ENCODE data around the gene MMP20. TPM values are rescaled to one million over a fixed set of nuclear protein-coding genes. Genes with fewer than 3 reads are reported as not detected.

MMP20 gene
- total and polyA plus RNA-seq, 2 donors (not counting 3 experiments of a cell fraction or from before 2014, with no cell fraction given) = not detected

- Histone ChIP-seq H3K27ac (ENCODE audit: insufficient read depth, low read depth, low read length) (no peak overlapping the region), H3K79me2 (ENCODE audit: control insufficient read depth, insufficient read depth, low read length) (no peaks in the 10 kb centered on the region), H2AFZ (ENCODE audit: low read depth, low read length) (no peak overlapping the region), H3K4me3 (replicated peaks in 1 of 3; ENCODE audit: insufficient read depth in 1 of 3, low read depth in 1 of 3, low read length in 3 of 3) (no peak overlapping the region), H3K4me1 (ENCODE audit: control insufficient read depth, extremely low read depth, insufficient read depth, low read length) (peaks cover 22% of the 10 kb centered on the region), H3K9ac (replicated peaks; ENCODE audit: extremely low read depth, insufficient read depth, low read length) (no peak overlapping the region), H3K27me3 (ENCODE audit: control insufficient read depth in 2 of 2, insufficient read depth in 2 of 2, low read length in 2 of 2) (no peaks in the 10 kb centered on the region), H3K36me3 (ENCODE audit: control insufficient read depth in 2 of 2, extremely low read depth in 1 of 2, insufficient read depth in 2 of 2, low read length in 2 of 2) (no peaks in the 10 kb centered on the region), H3K4me2 (ENCODE audit: insufficient read depth, low read length) (no peak overlapping the region), H3K9me3 (replicated peaks; ENCODE audit: control insufficient read depth, insufficient read depth, low read length) (no peaks in the 10 kb centered on the region), H3K9me1 (replicated peaks; ENCODE audit: control insufficient read depth, extremely low read depth, insufficient read depth, low read length) (no peaks in the 10 kb centered on the region), H4K20me1 (replicated peaks; ENCODE audit: control insufficient read depth, extremely low read depth, insufficient read depth, low read length) (no peaks in the 10 kb centered on the region)
- CTCF ChIA-PET = interaction anchor here (1.4 to 3.0 kb wide), 5 partner anchors 10 to 262 kb away, joined by 4 to 14 read pairs (median 9); no protein-coding TSS in a partner anchor
- dilution Hi-C loops (cut with MboI; ENCODE audit: extremely low pct_ligation_motif_present, low sequenced_read_pairs) (no loop called here), intact Hi-C loops (cut with micrococcal nuclease) (no loop called here)
- no TSS peak for BruUV-seq (replicated peaks)
- POLR2A ChIA-PET = no interaction called here
- no peak for FAIRE-seq
- no peak for DNase-seq (ENCODE audit: low read depth, low spot score)
- no peak for TF ChIP-seq POLR2A (IDR thresholded peaks at IDR 0.05; ENCODE audit: low read depth, low read length)
- TF ChIP-seq EZH2 (IDR thresholded peaks at IDR 0.05; ENCODE audit: borderline replicate concordance, low read depth, low read length, severe bottlenecking) = no peak
- TF ChIP-seq JUN (IDR thresholded peaks at IDR 0.05; ENCODE audit: borderline replicate concordance, insufficient read depth, insufficient read length, low read depth) = no peak
- TF ChIP-seq, protein P1, sequence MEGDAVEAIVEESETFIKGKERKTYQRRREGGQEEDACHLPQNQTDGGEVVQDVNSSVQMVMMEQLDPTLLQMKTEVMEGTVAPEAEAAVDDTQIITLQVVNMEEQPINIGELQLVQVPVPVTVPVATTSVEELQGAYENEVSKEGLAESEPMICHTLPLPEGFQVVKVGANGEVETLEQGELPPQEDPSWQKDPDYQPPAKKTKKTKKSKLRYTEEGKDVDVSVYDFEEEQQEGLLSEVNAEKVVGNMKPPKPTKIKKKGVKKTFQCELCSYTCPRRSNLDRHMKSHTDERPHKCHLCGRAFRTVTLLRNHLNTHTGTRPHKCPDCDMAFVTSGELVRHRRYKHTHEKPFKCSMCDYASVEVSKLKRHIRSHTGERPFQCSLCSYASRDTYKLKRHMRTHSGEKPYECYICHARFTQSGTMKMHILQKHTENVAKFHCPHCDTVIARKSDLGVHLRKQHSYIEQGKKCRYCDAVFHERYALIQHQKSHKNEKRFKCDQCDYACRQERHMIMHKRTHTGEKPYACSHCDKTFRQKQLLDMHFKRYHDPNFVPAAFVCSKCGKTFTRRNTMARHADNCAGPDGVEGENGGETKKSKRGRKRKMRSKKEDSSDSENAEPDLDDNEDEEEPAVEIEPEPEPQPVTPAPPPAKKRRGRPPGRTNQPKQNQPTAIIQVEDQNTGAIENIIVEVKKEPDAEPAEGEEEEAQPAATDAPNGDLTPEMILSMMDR (IDR thresholded peaks at IDR 0.05; ENCODE audit: extremely low read depth in 1 of 2, insufficient read depth in 1 of 2, low read depth in 1 of 2, low read length in 2 of 2) = no peak
- TF ChIP-seq MAX (IDR thresholded peaks at IDR 0.05; ENCODE audit: insufficient read depth, insufficient read length) = no peak
- no peak for TF ChIP-seq MYC (IDR thresholded peaks at IDR 0.05; ENCODE audit: low read depth, low read length)
- TF ChIP-seq GATA2 (IDR thresholded peaks at IDR 0.05; ENCODE audit: insufficient read depth, insufficient read length, low read depth, low read length) = no peak
- TF ChIP-seq FOS (IDR thresholded peaks at IDR 0.05; ENCODE audit: borderline replicate concordance, insufficient read depth, low read length) = no peak
- TF ChIP-seq POLR2AphosphoS5 (IDR thresholded peaks at IDR 0.05; ENCODE audit: insufficient read depth, low read depth, low read length) = no peak
Measured at GRCh38 chr11:102603576-102603975, 21.6 kb downstream of the MMP20 start.

All from endothelial cell of umbilical vein (primary cell).